NCI-H2081 treated with DMSO at 0.1 percent for 48 hours (cell line): ENCODE data around the gene IL2RA.
"Not testable (repeated sequence)": the region's sequence is repeated elsewhere in the genome, so short reads cannot be mapped to it uniquely, and the experiment has no call there.

Source experiments
- DNase-seq: peaks from one replicate; lab custom pipeline; 2025; lab: John Stamatoyannopoulos, UW

IL2RA gene

DNA sequence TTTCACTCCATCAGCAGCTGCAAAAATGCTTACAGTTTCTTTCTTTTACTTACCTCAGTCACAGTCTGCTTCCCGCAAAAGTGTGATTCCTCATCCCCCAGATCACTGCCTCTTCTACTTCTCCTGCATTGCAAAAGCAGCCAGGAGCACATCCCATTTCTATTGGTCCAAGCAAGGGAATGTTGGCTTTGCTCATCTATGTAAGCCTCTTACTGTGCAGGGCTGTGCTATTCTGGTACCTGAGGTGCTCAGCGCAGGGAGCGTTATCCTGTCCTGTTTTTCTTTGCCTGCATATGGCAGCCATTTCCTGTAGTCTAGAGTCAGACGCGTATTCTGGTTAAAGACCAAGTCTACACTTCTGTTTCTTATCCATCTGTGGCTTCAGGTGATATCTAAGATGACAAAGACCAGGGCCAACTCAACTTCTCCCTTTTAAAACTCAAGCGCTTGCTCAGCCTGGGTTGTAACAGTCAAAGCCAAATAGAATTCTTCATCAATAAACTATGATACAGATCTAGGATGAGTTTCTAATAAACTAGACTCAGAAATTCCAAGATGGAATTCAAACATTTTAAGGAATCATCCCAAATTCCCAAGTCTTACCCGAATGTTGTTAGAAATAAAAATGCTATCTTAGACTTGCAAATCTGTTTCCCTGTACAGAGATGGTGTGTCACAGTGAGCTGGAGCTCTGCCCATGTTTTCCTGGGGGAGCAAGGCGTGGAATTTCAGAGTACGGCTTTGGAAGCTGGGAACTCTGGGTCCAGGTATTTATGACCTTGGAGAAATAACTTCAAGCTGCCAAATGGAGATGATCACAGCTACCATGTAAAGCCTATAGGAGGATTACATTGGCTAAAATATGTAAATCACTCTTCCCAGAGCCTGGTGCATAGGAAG, 20.6 kb upstream of the IL2RA start:
- no peak for DNase-seq

- no peak for DNase-seq
Measured at GRCh38 chr10:6080417-6080973, 18.3 kb upstream of the IL2RA start.

GRCh38 chr10:6079044-6079443, 16.9 kb upstream of the IL2RA start:
- no peak for DNase-seq

- no peak for DNase-seq
Measured at GRCh38 chr10:6077071-6077675, 15.0 kb upstream of the IL2RA start.

DNA sequence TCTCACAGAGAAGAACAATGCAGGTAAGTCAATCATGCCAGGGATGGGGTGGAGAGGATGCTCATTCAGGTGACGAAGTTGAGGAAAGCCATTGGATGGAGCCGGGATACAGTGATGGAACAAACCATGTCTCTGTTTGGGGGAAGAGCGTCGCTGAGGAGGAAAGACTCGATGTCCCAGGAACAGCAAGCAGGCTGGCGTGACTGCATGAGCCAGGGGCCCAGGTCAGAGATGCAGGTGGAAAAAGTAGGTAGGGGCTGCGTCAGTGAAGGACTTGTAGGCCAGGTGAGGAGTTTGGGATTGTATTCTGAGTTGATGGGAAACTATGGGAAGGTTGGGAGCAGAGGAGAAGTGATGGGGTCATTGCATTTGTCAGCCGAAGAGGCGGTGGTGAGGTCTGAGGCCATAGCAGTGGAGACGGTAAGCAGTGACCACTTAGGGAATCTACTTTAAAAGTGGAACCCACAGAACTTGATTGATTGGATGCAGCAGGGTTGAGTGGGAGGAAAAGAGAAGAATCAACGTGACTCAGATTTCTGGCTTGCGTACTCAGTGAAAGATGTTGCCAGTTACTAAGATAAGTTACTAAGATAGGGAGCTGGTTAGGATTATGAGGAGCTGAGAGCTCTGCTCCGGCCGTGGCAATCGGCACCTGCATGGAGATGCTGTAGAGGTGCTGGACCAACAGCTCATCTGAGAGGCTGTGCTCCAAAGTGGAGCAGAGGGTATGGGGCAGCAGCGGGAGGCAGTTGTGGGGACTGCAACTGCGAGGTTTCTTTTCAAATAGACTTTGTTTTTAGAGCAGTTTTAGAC, 12.5 kb upstream of the IL2RA start:
- no peak for DNase-seq

- no peak for DNase-seq
Measured at GRCh38 chr10:6072215-6072934, 10.2 kb upstream of the IL2RA start.

DNA sequence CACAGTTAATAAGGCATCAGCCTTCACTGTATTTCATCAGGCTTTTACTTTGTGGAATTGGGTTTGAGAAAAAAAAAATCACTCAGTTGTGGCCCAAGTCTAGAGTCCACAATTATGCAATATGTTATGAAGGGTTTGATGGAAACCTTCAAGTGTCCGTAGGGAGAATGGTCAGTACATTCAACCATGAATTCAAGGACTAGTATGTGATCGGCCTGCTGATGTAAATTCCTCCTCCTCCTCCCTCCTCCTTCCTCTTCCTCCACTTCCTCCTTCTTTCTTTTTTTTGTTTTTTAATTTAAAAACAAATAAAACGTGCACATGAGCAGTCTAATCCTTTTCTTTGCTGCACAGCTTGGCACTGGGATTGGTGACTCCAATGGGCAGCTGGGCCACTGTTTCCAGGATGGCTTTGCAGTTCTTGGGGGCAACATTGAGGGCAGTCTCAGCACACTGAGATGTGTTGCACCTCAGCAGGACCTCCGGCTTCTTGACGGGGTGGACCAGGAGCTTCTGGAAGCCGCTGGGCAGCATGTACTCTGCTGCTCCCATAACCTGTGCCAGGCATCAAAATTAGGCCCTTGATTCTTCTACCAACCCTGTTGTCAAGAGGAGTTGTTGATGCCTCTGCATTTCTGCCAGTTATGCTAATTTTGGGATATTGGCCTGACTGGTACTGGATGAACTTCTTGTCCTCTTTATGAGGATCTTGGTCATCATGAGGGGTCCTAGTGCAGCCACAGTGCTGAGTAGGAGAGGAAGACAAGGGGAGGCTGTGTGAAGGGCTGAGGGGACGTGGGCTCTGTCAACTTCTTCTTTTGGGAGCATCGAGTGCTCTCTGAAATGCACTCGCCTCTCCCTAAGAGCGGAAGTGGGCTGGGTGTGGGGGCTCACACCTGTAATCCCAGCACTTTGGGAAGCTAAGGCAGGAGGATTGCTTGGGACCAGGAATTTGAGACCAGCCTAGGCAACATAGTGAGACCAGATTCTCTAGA, 9.3 kb upstream of the IL2RA start:
- no peak for DNase-seq

- no peak for DNase-seq
Measured at GRCh38 chr10:6070660-6071059, 8.5 kb upstream of the IL2RA start.

DNA sequence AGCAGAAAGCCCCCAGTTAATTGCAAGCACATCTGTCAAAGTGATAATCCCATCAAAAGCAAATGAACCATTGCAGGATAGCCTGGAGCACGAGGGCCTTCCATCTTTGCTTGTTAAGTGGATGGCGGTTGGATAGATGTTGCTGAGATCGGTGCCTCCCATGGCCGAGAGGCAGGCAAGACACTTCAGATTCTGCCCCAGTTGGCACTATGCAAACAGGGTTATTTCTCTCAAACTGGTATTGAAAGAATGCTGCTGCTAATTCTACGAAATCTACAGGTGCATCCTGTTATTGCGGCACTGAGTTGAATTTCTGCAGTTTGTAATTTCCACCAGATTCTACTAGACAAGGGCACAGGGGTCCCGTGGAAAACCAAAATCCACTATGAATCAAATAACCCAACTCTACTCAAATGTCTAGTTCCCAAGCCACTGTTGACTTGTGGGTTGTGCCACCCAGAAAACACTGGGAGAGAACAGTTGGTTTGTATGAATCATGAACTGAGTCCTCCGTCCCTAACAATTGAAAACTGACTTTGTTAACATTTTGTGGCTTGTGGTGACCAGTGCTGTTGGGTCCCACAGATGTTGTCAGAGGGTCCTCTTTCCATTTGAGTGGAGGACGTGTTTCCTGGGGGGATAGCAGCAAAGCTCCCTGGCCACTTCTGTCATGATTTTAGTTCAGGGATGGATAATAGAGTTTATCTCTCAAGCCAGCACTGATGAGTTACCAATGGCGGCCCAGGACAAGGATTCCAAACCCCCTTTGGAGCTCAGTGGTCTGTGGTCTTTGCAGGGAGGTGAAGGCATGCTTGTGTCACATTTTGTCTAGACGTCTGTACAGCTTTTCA, 7.1 kb upstream of the IL2RA start:
- DNase-seq: no peak

- no peak for DNase-seq
Measured at GRCh38 chr10:6068422-6068821, 6.3 kb upstream of the IL2RA start.

DNA sequence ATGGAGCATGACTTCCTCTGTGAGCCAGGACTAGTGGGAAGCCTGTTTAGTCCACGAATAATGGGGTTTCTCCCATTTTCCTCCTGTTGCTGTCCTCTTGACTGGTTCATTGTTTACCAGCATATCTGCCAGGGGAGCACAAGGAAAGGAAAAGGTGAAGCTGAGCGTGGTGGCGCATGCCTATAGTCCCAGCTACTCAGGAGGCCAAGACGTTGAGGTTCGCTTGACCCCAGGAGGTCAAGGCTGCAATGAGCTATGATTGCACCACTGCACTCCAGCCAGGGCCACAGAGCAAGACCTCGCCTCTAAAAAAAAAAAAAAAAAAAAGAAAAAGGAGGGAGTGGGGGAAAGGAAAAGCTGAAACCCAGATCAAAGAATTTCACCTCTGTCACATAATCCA, 5.8 kb upstream of the IL2RA start:
- DNase-seq: no peak

- DNase-seq: no peak
Measured at GRCh38 chr10:6067457-6067856, 5.3 kb upstream of the IL2RA start.

DNA sequence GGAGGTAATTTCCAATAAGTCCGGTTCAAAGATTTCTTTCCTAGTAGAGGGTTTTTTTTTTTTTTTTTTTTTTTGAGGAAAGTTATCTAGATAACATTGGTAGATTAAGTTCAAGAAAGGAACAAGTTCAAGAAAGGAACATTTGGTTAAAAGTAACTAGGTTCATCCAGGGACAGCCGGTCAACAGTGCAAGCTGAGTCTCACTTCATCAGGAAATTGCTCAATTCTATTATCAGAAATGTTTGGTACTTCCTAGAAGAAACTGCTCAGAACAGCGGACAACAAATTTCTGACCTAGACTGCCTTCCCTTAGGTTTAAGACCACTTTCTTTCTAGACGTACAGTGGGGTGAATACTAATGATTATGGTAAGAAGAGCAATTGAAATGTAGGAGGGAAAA, 3.7 kb upstream of the IL2RA start:
- no peak for DNase-seq

GRCh38 chr10:6065406-6065805, 3.2 kb upstream of the IL2RA start:
- no peak for DNase-seq

DNA sequence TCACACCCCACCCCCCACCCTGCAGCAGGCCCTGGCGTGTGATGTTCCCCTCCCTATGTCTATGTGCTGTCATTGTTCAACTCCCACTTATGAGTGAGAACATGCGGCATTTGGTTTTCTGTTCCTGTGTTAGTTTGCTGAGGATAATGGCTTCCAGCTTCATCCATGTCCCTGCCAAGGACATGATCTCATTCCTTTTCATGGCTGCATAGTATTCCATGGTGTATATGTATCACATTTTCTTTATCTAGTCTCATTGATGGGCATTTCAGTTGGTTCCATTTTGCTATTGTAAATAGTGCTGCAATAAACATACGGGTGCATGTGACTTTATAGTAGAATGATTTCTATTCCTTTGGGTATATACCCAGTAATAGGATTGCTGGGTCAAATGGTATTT, 2.6 kb upstream of the IL2RA start:
- DNase-seq: not testable (repeated sequence)

DNA sequence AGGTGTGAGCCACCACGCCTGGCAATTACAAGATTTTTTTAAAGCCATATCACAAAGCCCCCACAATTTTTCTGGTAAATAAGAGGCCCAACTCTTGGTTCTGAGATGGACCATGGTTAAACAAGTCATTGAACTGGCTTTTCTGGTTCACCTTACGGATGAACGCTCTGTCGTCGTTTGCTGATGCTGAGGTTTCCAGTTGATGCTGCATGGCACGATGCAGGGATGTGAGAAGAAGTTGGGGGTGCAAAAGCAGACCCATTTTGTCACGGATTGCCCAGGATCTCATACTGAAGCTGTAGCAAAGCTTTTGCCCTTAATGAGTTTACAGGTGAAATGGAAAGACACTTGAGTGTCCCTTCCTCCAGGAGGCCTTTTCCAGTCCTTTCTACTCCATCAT, 2.0 kb upstream of the IL2RA start:
- DNase-seq: no peak

GRCh38 chr10:6061056-6061455, 1.1 kb downstream of the IL2RA start:
- DNase-seq: no peak

DNA sequence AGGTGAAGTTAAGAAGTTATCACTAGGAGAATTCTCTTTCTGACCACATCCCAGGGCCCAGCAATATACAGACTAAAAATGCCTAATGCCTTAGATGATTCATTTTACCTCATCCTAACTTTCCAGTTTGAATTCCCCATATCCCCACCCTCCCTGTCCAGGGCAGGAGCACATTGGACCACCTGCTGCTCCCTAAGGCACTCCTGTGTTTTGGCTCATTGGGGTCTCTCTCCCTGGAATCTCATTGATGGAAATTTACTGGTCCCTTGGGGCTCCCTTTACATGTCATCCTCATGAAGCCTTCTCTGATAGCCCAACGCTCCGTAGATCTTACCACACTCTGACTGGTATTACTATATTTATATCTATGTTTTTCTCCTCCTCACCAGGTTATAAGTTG, 2.7 kb downstream of the IL2RA start:
- DNase-seq: no peak

GRCh38 chr10:6058682-6059475, 3.3 kb downstream of the IL2RA start:
- no peak for DNase-seq
